Stimulated activated CD4-positive, alpha-beta T cell treated with anti-CD3 and anti-CD28 coated beads, Interleukin-2, amount 100 ng/mL, for 4 hours (primary cell): ENCODE results near the gene TAF11L13.
"Not testable (repeated sequence)": the region's sequence is repeated elsewhere in the genome, so short reads cannot be mapped to it uniquely, and the experiment has no call there.

Experiments
- DNase-seq: peaks from one replicate; pipeline ENCODE4 v3.0.0-alpha.2; 2020; ENCODE audit warnings: low read depth

TAF11L13 gene

GRCh38 chr5:17631788-17632187 is at the start of gene TAF11L13:
TSS of gene TAF11L13 (plus strand) at chr5:17632088.
- not testable (repeated sequence) for DNase-seq

GRCh38 chr5:17585658-17586057 is 46.2 kb upstream of the TAF11L13 start, which contains the start of gene TAF11L7:
TSS of gene TAF11L7 (minus strand) at chr5:17585758.
- not testable (repeated sequence) for DNase-seq

- not testable (repeated sequence) for DNase-seq
Measured at GRCh38 chr5:17590860-17591259, 41.0 kb upstream of the TAF11L13 start, which contains the start of gene TAF11L8. TSS of gene TAF11L8 (minus strand) at chr5:17590960.

GRCh38 chr5:17594255-17594654 is 37.6 kb upstream of the TAF11L13 start, which contains the start of gene TAF11L9:
TSS of gene TAF11L9 (minus strand) at chr5:17594394.
- not testable (repeated sequence) for DNase-seq

GRCh38 chr5:17597728-17598127 is 34.2 kb upstream of the TAF11L13 start, which contains the start of gene TAF11L10:
TSS of gene TAF11L10 (minus strand) at chr5:17597828.
- not testable (repeated sequence) for DNase-seq

GRCh38 chr5:17603880-17604279 is 28.0 kb upstream of the TAF11L13 start, which contains the start of gene TAF11L11:
TSS of gene TAF11L11 (plus strand) at chr5:17604183.
- not testable (repeated sequence) for DNase-seq

GRCh38 chr5:17604951-17605350 is 26.9 kb upstream of the TAF11L13 start:
- no peak for DNase-seq

GRCh38 chr5:17607461-17607860 is 24.4 kb upstream of the TAF11L13 start:
- DNase-seq: not testable (repeated sequence)

GRCh38 chr5:17610092-17610491 is 21.8 kb upstream of the TAF11L13 start, which contains the start of gene TAF11L12:
TSS of gene TAF11L12 (plus strand) at chr5:17610392.
- not testable (repeated sequence) for DNase-seq

GRCh38 chr5:17614872-17615605 is 16.8 kb upstream of the TAF11L13 start:
- no peak for DNase-seq

GRCh38 chr5:17619354-17619753 is 12.5 kb upstream of the TAF11L13 start:
- DNase-seq: no peak

GRCh38 chr5:17620627-17621026 is 11.3 kb upstream of the TAF11L13 start:
- DNase-seq: no peak

GRCh38 chr5:17625686-17626085 is 6.2 kb upstream of the TAF11L13 start:
- DNase-seq: no peak

GRCh38 chr5:17634160-17634559 is 2.3 kb downstream of the TAF11L13 start, which contains the start of gene TAF11L14:
TSS of gene TAF11L14 (plus strand) at chr5:17634460.
- no peak for DNase-seq

GRCh38 chr5:17649232-17649631 is 17.3 kb downstream of the TAF11L13 start:
- not testable (repeated sequence) for DNase-seq

GRCh38 chr5:17655201-17655759 is 23.4 kb downstream of the TAF11L13 start:
- not testable (repeated sequence) for DNase-seq

- DNase-seq: no peak
Measured at GRCh38 chr5:17655921-17656320, 24.0 kb downstream of the TAF11L13 start.

- no peak for DNase-seq
Measured at GRCh38 chr5:17663182-17663581, 31.3 kb downstream of the TAF11L13 start.

GRCh38 chr5:17665836-17666235 is 33.9 kb downstream of the TAF11L13 start:
- no peak for DNase-seq

GRCh38 chr5:17666726-17667235 is 34.9 kb downstream of the TAF11L13 start:
- DNase-seq: no peak

- no peak for DNase-seq
Measured at GRCh38 chr5:17670353-17670752, 38.5 kb downstream of the TAF11L13 start.

- DNase-seq: no peak
Measured at GRCh38 chr5:17678751-17679324, 47.0 kb downstream of the TAF11L13 start.
